Activated T-cell treated with anti-CD3 and anti-CD28 coated beads, Interleukin-2, amount 50 U/mL, for 1 hour (primary cell): ENCODE results near the gene RSPH4A.
A peak's percentile ranks its signal among the peaks of the same experiment; 100 is the strongest.
"Not testable (repeated sequence)": the region's sequence is repeated elsewhere in the genome, so short reads cannot be mapped to it uniquely, and the experiment has no call there.

Experiments
- DNase-seq: peaks from one replicate; pipeline ENCODE4 v3.0.0-alpha.2; 2020

RSPH4A gene

DNA sequence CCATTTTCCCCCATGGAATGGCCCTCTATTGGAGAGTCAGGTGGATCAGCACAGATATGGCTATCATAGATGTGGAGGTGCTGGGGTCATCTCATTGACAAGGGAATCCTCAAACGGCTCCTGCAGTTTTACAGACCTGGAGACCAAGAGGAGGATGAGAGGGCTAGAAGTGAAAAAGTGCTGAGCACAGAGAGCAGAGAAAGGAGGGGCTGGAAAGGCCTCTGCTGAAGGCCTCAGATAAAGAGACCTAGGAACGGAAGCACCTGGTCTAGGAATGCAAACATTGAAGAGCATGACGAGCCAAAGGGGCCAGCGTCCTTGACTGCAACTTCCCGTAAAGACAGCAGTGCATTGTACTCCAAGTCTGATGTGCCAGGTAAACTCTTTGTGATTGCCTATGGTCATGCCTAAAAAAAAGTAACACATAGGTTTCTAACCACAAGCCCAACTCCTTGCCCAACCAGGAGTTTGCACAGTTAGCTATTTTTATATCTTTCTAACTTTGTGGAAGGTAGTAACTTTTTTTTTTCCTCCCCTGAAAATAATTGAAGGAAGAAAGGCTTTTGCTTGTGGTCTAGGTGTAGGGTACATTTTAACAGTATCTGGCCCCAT lies 15.2 kb downstream of the RSPH4A start:
- no peak for DNase-seq

DNA sequence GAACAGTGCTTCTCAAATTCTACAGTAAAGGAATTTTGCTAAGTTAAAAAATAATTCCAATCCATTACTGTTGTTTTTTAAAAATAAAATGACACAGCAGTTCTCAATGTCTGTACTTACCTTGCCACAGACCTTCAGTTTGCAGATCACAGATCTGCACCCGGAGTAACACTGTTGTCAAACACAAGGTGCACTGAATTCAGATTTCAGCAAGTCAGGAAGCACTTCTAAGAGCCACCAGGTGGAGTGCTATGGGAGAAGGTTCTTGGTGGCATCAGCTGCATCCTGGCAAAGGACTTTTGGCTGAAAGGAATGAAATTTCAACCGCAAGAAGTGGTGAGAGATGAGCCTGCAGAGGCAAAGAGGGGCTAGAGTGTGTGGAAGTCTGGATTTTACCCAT lies 17.4 kb downstream of the RSPH4A start:
- no peak for DNase-seq

DNA sequence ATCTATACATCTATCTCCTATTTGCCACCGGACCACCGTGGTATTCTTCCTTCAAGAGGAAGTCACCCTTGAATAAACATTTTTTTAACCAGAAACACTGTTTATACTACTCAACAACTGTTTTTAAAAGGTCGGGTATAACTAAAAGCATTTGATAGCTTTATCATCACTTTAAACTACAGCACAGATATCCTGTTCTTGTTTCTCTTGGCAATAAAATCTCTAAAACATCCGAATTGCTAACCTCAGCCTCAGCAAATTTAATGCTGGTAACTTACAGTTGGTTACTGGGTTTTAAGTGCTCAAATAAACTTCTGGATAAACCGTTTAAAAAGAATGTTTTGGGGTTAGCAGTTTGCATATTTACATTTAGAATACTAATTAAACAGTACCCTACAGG lies 31.9 kb downstream of the RSPH4A start:
- no peak for DNase-seq

DNA sequence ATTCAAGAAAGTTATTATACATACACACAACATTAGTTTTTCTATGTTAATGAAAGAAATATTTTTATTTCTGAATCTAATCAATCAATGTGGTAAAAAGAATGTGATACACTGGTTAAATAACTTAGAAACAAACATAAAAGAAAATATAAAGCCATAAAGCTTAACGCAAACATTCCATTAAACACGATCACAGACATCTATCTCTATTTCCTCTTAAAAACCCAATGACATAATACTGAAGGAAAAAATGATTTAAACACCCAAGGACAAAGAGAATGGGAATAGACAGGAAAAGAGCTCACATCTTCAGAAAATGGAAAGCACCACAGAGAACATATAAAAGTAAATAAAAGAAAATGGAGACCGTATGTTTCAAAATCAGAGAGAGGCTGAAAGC lies 32.9 kb downstream of the RSPH4A start:
- DNase-seq, result no peak

DNA sequence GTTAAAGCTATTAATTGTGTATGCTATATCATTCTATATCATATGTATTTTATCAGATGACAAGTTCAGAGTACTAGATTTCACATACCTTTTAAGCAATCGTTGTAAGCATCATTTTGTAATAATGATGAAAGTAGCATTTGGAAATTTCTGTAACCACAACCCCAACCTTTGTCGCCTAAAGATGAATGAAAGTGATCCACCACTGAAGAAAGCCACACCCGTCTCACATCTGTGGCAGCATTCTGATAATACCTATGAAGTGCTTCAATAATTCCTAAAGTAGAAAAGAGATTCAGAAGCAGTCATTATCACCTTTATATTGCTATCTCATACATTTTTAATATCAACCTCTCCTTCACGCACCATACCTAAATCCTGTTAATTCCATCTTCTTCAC lies 35.6 kb downstream of the RSPH4A start:
- DNase-seq, result no peak

DNA sequence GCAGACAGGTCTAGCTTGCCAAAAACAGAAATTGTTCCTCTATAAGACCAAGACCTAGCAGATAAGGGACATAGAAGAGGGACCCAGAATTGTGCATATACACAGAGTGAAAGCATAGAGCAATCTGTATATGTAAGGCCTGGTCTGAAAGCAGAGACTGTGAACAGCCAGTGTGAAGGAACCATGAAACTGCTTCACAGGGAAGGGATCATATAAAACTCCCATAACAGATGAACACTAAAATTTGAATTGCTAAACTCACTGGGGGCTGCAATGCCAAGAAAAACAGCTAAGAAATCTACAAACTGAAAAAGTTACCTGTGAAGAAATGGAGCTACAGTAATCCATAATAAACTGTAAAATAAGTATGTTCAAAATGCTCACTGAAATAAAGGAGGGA lies 45.3 kb downstream of the RSPH4A start:
- DNase-seq, result no peak

DNA sequence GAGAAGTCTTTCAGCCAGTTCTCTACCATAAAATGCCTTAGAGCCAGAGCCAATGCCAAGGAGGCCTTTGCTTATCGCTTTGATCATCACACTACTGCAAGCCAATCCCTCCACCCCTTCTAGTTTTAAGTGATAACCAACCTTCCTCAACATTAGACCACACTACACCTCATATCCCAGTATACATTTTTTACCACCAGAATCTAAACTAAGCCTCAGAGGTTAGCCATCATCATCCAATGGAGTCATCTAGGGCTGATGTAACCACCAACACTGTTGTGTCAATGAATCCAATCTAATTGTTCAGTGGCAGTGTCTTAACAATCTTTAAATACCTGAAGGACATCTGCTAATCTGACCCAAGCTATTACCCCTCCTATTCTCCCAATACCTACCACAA lies 45.9 kb downstream of the RSPH4A start:
- no peak for DNase-seq

DNA sequence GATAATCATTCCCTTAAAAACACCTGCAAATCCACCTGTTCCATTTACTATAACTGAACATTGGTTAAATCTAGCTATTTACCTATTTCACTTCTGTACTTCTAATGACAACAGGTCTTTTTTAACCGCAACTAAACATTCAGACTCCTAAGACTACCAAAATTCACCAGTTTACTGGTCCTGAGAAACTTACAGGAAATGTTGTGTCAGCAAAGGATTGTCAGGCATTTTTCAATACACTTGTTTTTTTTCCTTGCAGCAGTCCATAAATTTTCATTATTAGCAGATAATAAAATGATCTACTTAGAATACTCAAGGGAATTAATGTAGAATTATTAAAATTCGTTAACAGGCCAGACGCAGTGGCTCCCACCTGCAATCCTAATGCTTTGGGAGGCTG lies 47.0 kb downstream of the RSPH4A start:
- DNase-seq, result no peak

DNA sequence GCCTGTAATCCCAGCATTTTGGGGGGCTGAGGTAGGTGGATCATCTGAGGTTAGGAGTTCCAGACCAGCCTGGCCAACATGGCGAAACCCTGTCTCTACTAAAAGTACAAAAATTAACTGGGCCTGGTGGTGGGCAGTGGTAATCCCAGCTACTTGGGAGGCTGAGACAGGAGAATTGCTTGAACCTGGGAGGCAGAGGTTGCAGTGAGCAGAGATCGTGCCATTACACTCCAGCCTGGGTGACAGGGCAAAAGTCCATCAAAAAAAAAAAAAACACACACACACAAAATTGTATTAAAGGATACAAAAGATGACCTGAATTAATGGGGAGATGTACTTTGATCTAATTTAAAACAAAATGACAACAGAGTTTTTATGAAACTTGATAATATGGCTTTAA lies 47.9 kb downstream of the RSPH4A start:
- DNase-seq, result not testable (repeated sequence)

DNA sequence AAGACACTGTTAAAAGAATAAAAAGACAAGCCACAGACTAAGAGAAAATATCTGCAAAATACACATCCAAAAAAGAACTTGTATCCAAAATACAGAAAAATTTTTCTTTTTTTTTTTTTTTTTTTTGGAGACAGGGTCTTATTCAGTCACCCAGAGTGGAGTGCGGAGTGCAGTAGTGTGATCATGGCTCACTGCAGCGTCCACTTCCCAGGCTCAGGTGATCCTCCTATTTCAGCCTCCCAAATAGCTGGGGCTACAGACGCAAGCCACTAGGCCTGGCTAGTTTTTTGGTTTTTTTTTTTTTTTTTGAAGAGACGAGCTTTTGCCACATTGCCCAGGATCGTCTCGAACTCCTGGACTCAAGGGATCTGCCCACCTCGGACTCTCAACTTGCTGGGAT lies 49.2 kb downstream of the RSPH4A start:
- no peak for DNase-seq

DNA sequence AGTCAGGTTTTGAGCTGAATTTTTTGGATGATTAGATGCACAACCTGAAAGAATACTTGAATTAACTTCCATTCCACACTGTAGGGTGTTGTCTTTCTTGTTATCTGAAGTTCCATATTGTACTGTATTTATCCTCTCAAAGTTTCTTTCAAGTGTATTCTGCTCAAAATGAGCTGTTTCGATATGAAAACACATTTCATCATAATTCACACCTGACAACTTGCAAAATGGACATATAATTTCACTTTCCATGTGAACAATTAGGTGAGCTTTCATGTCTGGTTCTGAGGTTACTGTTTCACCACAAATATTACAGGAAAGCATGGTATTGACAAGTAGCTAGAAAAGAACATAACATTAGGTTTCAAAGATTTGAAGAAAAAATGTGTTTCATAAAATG lies 50.6 kb downstream of the RSPH4A start:
- DNase-seq, result no peak

DNA sequence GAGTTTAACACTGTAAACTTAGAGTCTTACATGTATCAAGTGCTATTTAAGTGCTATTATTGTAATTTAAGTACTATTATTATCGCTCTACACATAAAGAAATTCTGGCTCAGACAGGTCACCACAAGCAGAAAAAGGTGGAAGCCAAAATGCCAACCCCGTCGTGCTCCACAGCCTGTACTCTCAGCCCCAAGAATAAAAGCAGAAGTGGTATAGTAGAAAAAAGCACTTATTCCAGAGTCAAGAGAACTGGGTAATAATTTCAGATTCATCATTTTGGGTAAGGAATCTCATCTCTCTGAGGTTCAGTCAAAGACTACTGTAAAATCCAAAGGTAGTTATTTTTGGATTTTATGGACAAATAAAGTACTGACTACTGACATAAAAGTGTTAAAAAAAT lies 51.3 kb downstream of the RSPH4A start:
- no peak for DNase-seq

DNA sequence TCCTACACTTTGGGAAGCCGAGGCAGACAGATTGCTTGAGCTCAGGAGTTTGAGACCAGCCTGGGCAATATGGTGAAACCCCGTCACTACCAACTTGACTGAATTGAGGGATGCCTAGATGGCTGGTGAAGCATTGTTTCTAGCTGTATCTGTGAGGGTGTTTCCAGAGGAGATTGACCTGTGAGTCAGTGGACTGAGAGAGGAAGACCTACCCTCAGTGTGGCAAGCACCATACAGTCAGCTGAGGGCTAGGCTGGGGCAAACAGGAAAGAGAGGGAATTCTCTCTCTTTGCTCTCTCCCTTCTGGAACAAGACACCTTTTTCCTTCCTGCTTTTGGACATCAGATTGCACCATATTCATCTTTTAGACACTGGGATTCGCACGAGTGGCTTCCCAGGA lies 56.0 kb downstream of the RSPH4A start:
- no peak for DNase-seq

DNA sequence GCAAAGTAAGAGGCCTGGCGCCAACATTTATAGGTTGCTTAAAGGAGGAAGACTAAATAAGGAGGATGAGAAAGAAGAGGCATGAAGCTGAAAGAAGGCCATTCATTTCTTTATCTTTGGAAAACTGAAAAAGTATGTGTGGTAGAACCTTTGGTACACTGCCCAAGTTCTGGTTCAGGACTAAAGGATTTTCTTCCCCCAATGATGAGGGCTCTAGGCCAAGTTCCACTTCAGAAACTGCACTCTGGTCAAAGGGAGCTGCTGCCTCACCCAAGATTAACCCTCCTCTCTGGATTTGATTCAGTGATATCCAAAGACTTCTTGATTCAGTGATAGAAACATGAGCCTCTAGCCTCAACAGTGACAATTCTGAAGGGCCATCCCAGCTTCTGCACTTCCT lies 59.7 kb downstream of the RSPH4A start:
- no peak for DNase-seq

DNA sequence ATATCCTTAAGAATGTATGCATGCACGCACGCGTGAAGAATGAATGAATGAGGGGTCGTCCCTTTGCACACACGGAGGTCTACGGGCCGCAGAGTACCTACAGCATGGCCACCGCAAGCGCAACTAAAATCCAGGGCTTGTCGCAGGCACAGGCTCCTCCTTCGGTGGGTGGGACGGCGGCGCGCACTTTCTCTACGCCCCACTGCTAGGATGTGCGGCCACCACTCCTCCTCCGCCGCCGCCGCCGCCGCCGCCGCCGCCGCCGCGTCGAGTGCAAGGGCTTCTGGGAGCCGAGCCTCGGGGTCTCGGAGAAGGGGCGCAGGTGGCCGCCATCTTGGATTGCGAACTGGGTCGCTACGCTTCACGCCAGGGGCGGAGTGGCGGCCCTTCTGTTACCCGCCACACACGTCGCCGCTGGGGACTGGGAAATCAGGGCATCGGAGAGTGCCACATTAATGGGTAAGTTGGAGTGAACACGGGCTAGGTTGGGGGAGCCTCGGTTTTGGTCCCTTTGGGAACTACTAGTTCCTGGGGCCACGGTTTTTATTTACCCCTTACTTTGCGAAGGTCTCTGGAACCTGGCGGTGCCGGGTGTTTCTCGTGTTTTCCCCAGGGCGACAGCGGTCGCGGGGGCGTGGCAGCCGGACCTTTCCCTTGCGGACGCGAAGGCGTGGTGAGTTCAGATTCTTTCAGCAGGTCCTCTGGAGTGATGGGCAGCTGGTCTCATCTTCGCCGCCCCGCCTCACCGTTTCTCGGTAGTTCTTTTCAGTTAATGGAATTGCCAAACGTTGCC lies 64.8 kb downstream of the RSPH4A start, which contains the start of gene KPNA5:
TSS of gene KPNA5 (plus strand) at position 332 of the 793 bp plus-strand sequence. CDS start at position 456, 124 bp downstream.
- peak; percentile 88 for DNase-seq

DNA sequence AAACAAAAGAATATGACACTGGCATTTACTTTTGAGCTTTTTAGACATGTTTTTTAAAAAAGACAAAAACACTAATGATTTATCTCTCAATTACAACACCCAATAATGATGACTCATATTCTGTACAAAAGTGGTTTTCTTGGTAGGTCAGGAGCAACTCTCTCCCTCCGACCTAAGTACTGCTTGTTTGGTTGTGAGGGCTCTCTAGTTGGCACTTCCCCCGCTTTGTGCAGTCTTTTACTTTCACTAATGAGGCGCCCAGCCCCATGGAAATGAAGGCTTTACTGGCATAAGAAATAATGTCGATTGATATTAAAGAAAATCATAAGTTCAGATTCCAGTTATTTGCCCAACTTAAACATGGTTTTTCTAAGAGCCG lies 66.0 kb downstream of the RSPH4A start:
- peak; percentile 27 for DNase-seq
